T follicular helper cell (primary cell): ENCODE measurements around the gene SGCA.

Experiments
- DNase-seq: peaks from one replicate; pipeline ENCODE4 v3.0.0-alpha.2; 2020; ENCODE audit warnings: low read depth

SGCA gene

GRCh38 chr17:50149417-50150353 is 16.1 kb upstream of the SGCA start:
- DNase-seq, result peak; percentile 54

DNA sequence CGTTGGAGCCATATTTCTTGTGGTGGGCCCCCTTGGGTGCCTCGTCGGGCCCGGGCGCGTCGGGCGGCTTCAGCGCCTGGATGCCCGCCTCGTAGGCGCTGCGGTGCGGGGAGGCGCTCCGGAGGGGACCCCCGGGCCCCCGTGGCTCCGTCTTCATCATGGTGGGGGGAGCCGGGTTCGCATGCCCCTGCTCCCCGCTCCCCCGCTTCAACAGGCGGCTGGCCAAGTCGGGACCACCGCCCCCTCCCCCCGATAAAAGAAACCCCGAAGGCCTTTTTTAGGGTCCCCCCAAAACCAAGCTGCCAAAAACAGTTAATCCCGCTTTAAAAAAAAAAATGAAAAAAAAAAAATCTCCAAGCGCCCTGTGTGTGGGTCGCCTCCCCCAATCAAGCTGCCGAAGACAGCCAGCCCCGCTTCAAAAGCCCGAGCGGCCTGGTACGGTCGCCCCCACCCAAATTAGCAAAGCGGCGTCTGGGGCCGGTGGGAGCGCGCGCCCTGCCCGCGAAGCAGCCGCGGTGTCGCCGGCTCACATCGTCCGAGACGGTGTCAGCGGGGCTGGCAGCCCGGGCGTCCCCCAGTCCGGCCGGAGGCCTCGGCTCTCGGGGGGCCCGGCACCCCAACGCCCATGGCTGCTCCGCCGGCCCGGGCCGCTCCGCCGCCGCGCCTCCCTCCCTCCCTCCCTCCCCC is 15.3 kb upstream of the SGCA start, which contains the start of gene PPP1R9B:
PPP1R9B (minus strand) TSS at position 324 of the 687 bp plus-strand sequence; CDS start at position 160, 164 bp downstream.
- DNase-seq, result no peak

DNA sequence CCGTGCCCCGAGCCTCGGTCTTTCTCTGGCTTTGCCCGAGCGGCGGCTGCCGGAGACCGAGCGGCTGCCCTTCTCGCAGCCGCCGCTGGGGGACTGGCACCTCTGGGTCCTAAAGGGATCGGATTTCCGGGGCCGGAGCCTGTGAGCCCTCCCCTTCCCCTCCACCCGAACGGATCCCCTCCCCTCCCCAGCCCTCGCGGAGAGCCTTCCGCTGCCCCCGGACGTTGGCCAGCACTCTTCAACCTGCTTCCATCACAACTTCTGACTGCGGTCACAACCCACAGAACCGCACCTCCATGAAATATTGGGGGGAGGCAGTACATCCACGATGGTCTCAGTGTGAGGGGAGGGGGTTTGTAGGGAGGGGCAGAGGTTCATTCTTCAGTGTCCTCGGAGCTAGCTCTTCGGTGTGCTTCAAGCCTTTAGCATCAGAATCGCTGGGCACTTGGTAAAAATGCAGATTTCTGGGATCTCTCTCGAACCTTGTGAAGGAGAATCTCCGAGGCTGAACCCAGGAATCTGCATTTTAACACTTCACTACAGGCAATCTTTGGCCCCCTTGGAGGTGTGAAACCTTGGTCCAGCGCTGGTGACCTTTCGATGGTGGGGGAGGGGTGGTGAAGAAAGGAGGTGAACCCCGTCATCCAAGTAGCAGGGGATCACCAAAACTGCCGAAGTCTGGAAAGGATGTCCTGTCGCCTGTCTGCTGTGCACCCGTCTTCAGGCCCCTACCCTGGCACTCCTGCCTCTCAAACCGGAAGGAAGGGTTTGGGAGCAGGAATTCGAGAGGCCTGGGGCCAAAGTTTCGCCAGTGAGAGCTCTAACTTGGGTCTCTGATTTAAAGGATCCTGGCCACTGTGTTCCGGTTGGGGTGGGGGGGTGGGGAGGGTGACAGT is 14.5 kb upstream of the SGCA start:
- DNase-seq, result peak; percentile 75

DNA sequence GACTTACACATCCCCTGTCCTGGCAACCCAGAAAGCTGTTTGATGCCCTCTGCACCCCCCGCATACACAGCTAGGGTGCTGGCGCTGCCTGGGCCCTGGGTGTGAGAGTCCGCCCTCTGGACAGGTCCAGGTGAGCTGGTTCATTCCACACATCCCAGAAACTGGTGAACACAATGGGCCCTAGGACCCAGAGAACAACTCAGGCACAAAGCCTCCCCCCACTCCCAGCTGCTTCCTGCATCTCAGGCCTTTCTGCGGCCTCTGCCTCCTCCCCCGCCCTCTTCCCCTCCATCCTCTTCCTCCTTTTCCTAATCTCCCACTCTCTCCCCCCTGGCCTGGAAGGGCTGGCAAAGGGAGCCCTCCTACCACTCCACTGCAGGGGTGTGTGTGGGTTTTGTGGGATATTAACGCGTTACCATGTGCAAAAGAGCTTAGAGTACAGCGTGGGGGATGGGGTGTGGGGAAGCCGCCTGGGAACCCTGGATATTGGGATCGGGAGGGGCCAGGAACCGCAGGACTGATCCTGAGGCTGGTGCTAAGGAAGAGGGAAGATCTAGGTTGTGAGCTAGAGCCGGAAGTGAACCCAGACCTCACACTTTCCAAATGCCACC is 13.8 kb upstream of the SGCA start:
- DNase-seq, result peak; percentile 20

GRCh38 chr17:50152736-50153135 is 13.1 kb upstream of the SGCA start:
- DNase-seq, result no peak

GRCh38 chr17:50153650-50154575 is 11.9 kb upstream of the SGCA start:
- DNase-seq, result no peak

GRCh38 chr17:50154604-50155003 is 11.2 kb upstream of the SGCA start:
- DNase-seq, result no peak

- DNase-seq, result no peak
These were observed 10.5 kb upstream of the SGCA start for GRCh38 chr17:50155115-50155819.

- DNase-seq, result no peak
These were observed 7.9 kb upstream of the SGCA start for GRCh38 chr17:50157891-50158290.

DNA sequence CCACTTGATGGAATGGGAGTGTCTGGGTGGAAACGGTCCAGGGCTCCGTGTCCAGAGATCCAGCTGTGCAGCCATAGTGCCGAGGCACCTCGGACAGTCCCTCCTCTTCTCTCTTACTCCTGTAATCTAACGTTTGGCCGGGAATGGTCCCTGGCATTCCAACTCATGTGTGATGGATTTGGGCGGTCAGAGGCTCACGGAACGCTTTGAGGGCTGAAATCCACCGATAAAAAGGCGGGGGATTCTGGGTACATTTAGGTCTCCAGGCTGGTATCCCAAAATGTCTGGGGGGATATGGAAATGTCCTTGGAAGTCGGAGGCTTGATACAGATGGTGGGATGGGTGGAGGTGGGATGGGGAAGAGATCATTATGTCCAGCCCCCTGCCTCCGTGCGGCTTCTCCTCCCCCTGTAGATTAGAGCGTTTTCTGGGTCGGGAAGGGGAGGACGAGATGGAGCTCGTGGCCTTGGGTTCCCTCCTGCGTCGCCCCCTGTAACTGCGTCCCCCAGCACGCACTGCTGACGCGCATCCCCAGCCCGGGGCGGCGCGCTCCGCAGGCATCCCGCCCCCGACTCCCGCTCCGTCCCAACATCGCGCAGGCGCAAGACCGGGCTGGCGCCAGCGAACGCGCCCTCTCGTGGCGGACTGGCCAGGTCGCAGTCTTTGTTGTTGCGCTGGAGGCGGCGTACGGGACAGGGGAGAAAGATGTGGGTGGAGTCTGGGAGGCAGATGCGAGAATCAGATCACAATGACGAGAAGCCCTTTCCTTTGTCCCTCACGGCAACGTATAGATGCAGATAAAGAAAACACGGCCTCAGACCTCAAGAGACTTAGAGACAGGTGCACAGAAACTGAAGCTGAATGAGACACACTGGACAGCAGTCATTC is 4.5 kb upstream of the SGCA start:
- peak; percentile 91 for DNase-seq

DNA sequence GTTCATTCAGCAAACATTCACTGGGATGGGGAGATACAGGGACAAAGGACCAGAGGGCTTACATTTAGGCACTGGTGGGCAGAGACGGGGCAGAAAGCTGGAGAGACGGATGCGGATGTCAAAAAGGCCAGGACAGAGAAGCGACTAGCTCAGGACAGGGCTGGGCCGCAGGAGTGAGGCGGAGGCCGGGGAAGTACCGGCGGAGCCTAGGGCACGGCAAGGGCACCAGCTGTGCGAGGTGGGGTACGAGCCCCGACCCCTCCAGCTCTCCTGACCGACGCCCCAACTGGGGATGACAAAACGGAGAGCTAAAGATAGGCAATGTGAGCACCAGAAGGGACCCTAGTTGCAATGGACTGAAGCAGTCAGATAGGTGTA is 3.9 kb upstream of the SGCA start:
- DNase-seq, result no peak

DNA sequence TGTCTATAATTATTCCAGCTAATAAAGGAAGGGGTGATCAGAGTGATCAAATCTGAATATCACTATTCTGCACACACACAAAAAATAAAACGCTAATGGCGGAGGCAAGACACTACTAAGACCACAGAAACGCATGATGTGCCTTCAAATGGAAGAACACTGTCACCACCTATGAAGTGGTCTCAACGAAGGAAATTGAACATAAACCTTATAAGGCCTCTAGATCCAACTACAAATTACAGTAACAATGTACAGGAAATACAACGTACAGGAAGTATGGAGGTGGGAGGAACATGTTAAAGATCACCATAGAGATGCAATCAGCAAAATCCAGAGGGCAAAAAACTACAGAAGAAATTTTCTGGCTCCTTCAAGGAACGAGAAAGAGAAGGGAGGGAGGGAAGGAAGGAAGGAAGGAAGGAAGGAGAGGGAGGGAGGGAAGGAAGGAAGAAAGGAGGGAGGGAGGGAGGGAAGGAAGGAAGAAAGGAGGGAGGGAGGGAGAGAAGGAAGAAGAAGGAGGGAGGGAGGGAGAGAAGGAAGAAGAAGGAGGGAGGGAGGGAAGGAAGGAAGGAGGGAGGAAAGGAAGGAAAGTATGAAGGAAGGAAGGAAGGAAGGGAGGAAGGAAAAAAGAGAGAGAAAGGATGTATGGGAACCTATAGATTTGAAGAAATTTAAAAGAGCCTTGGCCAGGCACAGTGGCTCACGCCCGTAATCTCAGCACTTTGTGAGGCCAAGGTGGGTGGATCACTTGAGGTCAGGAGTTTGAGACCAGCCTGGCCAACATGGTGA is 3.1 kb upstream of the SGCA start:
- no peak for DNase-seq

GRCh38 chr17:50163843-50164696 is 1.7 kb upstream of the SGCA start:
- DNase-seq, result no peak

DNA sequence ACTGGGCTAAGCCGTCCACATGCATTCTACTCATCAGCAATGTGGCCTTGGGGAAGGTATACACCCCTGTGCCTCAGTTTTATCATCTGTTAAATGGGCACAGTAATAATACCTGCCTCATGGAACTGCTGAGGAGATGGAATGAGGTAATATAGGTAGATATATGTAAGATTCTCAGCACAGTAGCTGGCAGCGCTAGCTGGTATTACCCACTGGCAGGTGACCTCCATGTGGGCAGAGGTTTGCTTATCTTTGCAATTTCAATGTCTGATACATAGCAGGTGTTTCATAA is 1.2 kb upstream of the SGCA start:
- DNase-seq, result no peak

GRCh38 chr17:50165066-50165465 is 739 bp upstream of the SGCA start:
- DNase-seq, result no peak

GRCh38 chr17:50165466-50165865 is 339 bp upstream of the SGCA start:
- no peak for DNase-seq

- no peak for DNase-seq
These were observed 845 bp downstream of the SGCA start for GRCh38 chr17:50166518-50167181.
